GM19240 (cell line): ENCODE data around the gene KRT6B.
"Not testable (repeated sequence)": the region's sequence is repeated elsewhere in the genome, so short reads cannot be mapped to it uniquely, and the experiment has no call there.

Experiments
- DNase-seq: peaks from one replicate; pipeline ENCODE4 v3.0.0; 2011; ENCODE audit warnings: low spot score; ENCODE audit not compliant: insufficient read length

KRT6B gene

DNA sequence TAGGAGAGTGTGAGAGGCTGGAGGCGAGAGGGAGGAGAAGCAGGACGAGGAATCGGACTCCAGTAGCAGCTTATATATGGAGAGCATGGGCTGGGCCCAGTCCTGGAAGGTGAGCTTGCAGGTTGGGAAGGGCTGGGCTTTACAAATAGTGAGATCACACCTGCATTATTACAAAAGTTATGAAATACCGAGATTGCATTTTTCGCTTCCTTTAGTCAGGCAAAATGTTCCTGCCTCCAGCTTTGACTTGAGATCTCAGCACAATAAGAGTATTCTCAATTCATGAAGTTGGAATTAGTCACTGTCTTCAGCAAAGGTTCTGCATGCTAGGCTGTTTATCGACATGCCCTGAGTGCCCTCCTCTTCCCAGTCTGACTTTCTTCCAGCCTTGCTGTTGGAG, at the start of gene KRT6B:
TSS of gene KRT6B (minus strand) at position 46 of the 400 bp plus-strand sequence. CDS start 68 bp downstream, outside the sequence.
- no peak for DNase-seq

DNA sequence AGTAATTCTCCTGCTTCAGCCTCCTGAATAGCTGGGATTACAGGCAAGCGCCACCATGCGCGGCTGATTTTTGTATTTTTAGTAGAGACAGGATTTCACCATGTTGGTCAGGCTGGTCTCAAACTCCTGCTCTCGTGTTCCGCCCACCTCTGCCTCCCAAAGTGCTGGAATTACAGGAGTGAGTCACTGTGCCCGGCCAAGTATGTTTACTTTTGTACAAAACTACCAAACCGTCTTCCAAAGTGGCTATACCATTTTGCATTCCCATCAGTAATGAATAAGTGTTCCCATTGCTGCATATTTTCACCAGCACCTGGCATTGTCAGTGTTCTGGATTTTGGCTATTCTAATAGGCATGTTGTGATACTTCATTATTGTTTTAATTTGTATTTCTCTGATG, 49.5 kb upstream of the KRT6B start:
- DNase-seq: no peak

DNA sequence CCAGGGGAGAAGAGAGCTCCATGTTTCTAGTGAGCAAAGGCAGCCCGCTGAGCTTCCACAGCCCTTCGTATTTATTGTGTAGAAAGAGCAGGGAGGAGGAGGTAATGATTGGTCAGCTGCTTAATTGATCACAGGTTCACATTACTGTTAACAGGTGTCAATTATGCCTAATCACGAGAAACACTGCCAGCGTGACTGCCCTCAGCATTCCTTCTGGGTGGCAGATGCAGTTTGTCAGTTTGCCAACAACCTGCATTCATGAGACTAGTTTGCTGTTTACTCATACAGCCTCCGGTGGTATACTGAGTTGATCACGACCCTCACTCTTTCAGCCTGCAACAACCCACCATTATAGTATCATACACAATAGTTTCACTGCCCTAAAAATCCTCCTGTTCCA, 48.6 kb upstream of the KRT6B start:
- DNase-seq: not testable (repeated sequence)

DNA sequence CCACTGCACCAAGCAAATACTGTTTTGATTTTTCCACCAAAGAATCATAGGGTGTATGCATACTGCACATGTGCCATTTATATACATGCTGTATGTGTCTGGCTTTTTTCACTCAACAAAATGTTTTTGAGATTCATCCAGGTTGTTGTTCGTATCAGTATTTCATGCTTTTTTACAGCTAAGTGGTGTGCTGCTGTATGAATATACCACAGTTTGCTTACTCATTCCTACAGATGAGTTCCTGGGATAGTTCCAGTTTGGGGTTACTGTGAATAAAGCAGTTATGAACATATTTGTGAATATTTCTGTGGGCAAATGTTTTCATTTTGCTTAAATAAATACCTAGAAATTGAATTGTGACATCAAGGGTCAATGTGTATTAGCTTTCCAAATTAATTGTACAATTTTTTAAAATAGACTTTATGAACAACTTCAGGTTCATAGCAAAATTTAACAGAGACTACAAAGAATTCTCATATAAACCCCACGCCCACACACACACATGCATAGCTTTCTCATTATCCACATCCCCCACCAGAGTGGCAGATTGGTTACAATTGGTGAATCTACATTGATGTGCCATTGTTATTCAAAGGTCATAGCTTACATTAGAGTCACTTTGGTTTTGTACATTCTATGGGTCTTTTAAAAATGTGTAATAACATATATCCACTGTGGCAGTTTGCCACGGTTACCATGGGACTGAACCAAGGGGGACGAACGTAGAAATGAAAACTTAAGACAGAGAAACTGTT, 48.0 kb upstream of the KRT6B start:
- DNase-seq: no peak

DNA sequence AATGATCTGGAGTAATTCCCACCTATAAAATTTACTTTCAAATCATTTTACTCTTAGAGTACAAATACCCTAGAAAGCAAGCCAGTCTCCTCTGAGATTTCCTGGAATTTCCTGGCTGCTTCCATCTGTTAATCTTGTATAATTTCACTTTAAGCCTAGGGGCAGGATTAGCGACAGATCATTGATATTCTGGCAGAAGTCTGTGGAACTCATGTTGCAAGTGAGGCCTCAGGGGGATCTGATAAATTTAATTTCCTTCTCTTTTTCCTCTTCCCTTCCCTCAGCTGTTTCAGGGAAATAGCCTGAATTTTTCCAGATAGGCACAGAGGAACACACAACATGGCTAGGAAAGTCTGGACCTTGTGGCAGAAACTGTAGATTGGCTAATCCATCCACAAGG, 47.0 kb upstream of the KRT6B start:
- DNase-seq: no peak

DNA sequence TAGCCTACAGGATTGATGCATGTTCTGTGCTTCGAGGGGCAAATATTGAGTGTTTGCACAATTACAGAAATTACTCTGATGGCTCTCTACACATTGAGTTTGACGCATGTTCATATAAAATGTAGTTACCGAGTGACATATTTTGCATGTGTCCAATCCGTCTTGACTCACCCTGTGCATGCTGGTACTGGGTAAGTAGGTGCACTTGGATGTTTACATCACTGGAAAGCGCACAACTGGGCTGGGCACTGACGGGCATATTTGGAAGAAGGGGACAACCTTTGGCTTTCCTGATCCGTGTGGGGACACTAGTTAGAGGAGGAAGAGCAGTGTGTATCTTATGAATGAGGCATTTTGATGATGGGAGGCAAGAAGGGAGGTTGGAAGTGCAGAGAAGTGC, 46.0 kb upstream of the KRT6B start:
- DNase-seq: no peak

DNA sequence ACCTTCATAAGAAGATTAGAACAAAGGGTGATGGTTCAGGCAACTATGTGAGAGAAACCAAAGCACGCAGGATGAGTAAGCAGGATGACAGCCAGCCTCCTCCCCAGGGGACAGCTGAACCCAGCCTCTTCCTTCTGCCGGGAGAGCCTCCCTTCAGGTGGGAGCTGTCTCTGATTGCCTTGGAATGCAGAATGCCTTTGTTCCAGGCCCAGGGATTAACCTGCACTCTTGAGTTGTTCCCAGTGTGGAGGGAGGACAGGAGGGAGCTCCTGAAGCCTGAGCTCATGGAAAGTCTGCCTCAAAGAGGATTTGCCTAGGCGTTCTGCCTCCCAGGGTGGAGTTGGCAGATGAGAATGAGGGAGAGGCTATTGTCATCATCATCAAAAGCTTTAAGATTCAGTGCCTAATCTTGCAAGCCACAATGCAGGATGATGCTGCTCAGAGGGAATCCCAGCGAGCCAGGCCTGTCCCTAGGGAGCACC, 44.7 kb upstream of the KRT6B start:
- no peak for DNase-seq

DNA sequence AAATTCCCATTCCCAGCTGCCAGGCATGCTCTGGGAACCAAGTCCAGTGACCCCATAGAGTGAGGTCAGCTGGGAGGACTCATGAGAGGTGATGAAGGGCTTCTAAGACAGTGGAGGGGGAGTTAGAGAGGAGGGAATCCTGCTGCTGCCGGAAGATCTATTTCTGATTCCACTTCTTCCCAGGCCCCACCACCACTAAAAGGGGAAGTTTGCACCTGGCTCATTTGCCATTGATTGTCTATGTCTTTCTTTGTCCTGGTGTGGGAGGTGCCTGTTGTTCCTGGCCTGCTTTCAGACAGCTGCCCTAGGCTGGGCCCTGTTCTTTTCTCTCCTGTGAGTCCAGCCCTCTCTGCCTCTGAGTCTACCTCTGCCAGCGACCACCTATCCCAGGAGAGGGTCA, 44.1 kb upstream of the KRT6B start:
- DNase-seq: no peak

DNA sequence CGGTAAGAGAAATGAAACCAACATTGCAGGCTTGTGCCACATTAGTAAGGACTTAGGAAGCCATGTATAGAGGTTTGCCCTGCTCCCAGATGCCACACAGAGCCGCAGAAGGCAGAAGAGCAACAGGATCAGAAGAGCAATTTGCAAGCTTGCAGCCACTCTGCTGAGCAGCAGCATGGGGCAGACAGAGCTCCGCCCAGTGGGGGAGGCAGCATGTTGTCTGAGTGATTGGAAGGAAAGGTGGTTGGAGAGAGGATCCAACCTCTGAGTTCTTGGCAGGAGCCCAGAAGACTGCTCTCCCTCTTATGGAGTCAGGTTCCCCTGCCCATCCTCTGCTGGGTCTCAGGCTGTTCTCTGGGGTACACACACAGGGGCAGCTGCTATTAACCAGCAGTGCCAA, 43.4 kb upstream of the KRT6B start:
- no peak for DNase-seq

DNA sequence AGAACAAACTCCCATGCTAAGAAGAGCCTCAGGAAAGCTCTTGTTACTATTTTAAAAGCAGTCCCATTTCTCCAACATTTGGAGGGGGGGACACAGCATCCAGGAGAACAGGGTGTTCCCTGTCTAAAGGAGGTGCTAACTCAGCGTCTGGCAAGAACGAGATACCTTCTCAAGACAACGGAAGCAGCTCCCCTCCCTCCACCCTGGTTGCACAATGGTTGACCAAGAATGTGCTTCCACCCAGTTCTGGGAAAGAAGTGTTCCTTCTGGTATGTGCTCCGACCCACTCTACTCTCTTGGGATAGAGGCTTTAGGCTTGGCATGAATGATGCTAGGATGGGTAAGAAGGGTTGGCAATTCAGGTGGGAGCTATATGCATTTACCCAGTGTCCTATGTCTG, 42.6 kb upstream of the KRT6B start:
- DNase-seq: no peak

DNA sequence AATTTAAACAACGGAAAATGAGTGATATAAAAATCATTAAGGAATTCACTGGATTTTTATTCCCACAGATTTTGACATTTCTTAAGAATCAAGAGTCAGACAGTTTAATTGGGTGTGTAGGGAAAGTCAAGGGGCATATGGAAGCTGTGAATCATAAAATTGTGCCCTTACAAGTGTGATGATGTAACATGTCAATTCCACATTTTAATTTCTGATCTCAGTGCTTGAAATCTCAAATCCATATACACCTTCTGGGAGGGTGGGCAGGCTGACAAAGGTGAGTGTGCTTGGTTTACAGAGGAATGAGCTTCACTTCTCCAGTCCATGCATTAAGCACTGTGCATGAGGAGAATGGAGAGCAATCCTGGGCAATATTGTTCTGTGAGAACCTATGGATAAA, 42.2 kb upstream of the KRT6B start:
- no peak for DNase-seq

DNA sequence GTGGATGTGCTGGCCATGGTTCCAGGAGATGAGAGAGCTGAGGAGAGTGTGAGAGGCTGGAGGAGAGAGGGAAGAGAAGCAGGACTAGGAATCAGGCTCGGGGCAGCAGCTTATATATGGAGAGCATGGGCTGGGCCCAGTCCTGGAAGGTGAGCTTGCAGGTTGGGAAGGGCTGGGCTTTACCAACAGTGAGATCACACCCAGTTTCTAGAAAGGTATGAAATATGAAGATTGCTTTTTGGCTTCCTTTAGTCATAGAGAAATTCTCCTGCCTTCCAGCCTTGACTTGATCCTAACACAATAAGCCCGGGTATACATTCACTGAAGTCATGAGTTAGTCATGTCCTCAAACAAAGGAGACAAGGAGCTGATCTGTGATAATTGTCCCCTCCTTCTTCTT, 41.2 kb upstream of the KRT6B start, which contains the start of gene KRT6A:
TSS of gene KRT6A (minus strand) at position 86 of the 400 bp plus-strand sequence. CDS start at position 17, 69 bp downstream.
- DNase-seq: no peak

DNA sequence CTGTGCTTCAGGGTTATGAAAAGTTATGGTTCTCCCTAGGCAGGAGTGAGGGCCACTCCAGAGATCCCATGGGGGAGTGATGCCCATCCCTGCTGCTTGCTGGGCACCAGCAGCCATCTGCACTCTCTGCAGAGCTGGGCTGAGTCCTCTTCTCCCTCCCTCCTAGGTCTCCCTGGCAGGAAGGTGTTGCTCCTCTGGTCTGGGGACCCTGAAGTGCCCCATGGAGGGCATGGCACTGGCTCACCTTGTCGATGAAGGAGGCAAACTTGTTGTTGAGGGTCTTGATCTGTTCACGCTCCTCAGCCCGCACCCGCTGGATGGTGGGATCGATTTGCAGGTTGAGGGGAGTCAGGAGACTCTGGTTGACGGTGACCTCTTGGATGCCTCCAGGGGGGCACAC, 40.5 kb upstream of the KRT6B start:
- DNase-seq: not testable (repeated sequence)

DNA sequence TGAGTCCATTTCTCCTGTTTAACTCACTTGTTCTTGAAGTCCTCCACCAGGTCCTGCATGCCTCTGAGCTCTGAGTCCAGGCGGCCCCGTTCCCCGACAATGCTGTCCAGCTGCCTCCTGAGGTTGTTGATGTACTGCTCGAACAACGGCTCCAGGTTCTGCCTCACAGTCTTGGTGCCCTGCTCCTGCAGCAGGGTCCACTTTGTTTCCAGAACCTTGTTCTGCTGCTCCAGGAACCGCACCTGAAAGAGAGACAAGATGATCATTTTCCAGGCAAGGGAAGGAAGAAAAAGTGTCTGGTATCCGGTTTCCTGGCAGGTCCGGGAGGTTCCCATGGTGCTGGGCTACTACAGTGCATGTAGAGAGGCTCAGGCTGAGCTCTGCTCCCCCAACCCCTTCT, 39.5 kb upstream of the KRT6B start:
- DNase-seq: not testable (repeated sequence)

DNA sequence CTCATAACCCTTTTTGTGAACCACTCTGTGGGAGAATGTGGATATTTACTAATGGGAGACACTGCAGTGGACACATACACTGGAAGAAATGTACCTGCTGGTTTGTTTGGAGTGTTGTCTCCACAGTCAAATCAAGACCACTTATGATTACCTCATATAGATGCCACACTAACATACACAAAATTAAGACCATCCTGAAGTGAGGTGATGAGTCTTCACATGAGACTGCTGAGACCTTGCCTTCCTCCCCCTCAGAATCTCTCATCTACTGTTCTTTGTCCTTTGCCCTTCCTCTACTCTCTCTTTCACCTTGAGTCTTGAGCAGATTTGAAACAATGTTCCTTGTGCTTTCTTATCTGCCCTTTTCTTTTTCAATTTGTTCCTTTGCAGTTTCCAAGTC, 36.8 kb upstream of the KRT6B start:
- DNase-seq: no peak

DNA sequence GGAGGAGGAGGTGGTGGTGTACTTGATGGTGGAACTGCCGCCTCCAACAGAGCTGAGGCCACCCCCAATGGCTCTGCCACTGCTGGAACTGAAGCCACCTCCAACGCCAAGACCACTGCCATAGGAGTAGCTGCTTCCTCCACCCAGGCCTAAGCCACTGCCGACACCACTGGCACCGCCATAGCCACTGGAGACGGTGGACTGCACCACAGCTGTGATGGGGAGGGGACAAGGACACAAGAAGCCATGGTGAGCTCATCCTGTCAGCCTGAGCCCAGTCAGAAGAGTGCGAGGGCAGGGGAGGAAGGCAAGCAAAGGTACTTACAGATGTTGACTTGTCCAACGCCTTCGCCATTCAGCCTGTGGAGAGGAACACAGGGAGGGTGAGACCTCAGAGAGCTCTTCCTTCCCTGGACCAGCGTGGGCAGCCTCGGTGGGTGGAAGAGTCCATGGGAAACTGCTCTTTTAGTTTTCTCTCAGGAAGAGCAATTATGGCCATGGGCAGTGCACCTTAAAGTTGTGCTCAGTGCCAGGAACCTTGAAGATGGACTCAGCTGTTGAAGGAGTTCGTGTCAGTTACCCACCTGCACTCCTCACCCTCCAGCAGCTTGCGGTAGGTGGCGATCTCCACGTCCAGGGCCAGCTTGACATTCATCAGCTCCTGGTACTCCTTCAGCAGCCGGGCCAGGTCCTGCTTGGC, 35.9 kb upstream of the KRT6B start:
- not testable (repeated sequence) for DNase-seq

DNA sequence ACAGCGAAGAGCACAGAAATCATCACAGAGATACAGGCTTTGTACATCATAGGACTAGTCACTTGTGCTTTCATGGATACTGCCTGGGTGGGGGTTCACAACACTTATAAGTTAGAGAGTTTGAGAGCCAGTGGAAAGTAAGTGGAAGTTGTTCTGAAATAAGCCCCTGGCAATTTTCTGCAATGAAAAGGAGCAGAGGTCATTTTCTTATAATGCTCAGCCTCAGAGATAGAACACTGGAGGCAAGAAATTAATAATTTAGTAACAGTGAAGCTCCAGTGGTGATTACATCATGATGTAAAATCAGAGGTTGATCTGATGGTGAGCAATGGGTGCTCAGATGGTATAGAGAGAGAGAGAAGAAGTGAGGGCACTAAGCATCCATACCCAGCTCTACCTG, 35.3 kb upstream of the KRT6B start:
- no peak for DNase-seq

DNA sequence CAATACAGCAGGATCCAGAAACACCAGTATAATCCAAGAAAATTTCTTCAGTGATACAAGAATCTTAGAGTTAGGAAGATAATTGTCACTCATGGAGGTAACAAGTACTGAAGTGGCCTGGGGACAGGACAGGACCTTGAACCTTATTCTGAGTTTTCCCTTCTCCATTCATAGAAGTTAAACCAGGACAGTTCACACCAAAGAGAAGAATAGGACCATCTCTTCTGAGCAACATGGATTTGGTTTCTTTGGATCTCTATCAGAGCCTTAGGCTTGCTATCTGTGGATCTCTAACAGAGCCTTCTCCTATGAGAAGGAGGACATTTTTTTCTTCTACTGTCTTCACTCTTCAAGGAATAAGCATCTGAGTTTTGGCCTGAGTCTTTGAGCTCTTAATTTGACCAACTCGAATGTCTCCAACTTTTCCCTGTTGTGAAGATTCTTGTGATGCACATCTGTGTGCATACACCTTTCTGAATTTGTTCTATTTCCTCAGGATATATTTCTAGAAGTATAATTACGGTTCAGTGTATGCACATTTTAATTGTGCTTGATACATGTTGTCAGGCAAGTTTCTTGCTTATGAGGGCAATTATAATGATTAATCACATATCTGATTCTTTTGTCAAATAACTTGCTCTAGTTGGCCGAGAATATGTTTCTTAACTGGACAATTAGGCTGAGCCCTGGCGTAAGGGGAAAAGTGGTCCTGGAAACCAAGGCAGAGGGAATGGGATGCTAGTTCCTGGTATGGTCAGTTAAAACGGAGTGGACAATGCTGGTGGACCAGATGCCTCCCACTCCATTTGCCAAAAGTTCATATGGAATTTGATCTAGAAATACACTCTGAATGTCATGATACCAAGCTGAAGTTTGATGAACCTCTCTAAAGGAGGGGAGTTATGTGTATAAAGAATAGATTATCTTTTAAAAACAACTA, 34.5 kb upstream of the KRT6B start:
- no peak for DNase-seq

DNA sequence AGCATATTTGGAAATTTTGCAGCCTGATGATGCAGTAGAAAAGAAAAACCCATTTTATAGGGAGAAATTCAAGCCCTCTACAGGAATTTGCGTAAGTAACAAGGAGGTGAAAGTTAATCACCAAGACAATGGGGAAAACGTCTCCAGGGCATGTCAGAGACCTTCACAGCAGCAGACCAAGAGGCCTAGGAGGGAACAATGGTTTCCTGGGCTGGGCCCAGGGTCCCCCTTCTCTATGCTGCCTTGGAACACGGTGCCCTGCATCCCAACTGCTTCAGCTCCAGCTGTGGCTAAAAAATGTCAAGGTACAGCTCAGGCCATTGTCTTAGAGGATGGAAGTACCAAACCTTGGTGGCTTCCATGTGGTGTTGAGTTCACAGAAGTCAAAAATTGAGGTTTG, 28.1 kb upstream of the KRT6B start:
- no peak for DNase-seq

DNA sequence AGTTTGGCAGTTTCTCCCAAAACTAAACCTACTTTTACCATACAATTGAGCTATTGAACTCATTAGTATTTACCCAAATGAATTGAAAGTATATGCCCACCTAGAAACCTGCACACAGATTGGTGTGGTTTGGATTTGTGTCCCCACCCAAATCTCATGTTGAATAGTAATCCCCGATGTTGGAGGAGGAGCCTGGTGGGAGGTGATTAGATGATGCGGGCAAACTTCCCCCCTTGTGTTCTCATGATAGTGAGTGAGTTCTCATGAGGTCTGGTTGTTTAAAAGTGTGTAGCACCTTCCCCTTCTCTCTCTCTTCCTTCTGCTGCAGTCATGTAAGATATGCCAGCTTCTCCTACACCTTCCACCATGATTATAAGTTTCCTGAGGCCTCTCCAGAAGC, 25.7 kb upstream of the KRT6B start:
- DNase-seq: no peak

DNA sequence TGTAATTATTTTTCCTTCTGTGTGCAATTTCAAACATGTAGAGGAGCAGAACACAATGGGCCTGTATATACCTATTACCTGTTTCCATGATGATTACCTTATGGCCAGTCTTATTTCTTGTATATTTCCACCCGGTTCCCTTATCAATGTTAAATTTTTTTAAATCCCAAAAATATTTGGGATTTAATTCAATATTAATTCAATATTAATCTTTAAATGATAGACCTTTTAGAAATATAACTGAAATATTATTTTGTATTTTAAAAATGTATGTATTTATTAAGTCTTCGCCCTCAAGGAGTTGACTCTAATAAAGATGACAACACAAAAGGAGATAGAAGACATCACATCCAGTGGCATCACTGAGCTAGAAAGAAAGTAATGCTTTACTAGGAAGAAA, 22.3 kb upstream of the KRT6B start:
- no peak for DNase-seq

DNA sequence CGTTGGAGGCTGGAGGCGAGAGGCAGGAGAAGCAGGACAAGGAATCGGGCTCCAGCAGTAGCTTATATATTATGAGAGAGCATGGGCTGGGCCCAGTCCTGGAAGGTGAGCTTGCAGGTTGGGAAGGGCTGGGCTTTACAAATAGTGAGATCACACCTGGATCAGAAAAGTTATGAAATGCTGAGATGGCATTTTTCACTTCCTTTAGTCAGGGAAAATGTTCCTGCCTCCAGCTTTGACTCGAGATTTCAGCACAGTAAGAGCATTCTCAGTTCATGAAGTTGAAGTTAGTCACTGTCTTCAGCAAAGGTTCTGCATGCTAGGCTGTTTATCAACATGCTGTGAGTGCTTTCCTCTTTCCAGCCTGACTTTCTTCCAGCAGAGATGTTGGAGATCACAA, 21.8 kb upstream of the KRT6B start, which contains the start of gene KRT6C:
TSS of gene KRT6C (minus strand) at position 38 of the 400 bp plus-strand sequence. CDS start 68 bp downstream, outside the sequence.
- DNase-seq: no peak
